ENCODE results near the gene COL13A1.

Gene COL13A1

DNA sequence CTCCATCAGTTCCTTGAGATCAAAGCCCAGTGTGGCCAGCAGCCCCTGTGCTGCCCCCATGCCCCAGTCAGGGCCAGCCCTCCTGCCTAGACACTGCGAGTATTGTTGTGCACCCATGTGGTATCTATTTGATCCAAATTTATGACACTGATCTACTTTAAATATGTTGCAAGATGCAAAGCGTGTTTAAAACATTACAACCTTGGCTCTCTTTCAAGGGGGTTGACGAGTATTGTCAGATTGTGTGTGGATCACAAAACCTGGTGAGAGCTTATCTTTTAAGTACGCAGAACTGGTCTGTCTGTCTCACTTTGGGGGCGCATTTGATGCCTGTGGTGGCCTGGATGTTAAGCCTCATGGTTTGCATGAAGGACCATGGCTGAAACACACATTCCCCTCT lies 108.9 kb downstream of the COL13A1 start:
- DNase-seq (ENCODE audit: low read depth), result no peak

DNA sequence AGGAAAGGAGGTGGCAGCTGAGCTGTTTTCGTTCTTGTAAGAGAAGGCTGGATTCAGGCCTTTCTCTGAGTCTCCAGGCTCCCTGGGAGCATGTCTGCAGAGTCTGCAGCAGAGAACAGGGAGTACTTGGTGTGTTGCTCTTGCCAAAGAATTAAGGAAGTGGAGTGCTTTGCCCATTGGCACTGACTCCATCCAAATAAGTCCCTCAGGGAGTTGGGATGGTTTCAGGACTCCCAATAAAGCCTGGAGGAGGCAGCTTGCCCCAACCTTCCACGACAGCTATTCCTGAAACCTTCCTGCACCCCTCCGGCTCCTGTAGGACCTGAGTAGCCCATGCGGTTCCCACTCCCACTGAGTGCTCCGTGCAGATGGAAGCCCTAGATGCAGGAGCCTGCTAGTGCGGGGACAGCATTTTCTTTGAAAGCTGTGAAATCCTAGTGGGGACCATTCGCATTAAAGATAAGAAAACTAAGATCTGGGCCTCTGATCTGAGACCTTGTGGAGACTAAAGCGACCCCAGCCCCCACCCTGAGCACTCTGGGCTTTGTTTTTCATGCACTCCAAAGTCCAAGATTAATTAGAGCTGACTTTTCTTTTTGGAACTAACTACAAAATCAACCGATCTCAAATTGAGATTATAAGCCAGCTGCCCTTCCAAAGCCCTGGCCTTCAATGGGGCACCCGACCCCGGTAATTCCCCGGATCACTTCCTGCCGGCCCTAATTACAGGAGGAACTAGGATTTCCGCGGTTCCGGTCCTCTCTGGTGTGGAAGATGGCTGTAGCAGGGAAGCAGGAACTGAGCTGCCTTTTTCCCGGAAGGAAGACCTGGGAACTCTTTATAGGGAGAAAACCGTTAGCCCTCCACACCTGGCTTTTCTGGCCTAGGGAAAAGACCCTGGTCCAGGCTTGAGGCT lies 110.2 kb downstream of the COL13A1 start:
- DNase-seq (ENCODE audit: low read depth), result no peak

DNA sequence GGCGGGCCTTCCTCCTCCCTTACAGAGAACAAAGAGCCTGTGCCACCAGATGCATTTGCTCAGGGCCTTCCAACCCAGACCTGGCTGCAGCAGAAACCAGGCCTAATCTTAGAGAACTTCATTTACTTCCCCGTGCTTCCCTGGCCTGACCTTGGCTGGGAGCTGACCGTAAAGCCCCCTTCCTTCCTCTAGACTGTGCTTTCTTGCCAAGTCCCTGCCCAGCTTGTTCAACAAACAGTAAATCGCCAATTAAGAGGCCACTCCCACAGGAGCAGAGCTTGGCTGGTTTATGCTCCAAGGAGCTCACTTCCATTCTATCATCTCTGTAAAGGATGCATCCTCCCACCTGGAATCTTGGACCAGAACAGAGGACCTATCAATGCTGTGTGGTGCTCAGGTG lies 110.9 kb downstream of the COL13A1 start:
- no peak for DNase-seq (ENCODE audit: low read depth)

DNA sequence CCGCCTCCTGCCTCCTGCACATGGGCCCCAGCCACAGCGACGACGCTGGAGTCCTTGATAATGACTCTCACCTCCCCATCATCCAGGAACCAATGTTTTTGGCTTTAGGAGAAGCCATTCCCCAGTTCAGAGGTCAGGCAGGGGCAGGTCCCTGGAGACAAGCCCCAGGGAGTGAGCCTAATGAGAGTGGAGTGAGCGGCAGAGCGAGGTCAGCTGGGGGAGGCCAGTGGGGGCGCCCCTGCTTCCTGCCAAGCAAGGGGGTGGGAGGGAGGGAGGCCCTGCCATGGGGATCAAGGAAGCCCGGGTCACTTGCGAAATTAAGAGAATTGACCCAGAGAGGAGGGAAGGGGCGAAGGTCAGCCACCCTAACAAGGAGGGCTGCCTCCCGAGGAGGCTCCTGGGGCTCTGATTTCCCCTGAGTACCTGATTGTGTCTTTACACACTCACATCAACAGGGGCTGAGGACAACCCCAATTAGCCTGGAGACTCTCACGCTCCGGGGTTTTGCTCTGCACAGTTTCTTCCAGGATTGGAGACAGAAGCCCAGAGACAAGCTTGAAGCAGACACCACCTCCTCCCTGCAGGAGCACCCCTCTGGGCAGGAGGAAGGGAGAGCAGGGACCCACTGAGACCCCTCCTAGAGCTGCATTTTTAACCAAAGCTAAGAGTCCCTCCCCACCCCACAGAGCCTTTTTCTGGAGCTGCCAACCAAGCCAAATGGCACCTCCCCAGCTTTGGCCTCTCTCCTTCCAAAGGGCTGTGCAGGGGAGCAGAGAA lies 112.1 kb downstream of the COL13A1 start:
- no peak for DNase-seq (ENCODE audit: low read depth)

DNA sequence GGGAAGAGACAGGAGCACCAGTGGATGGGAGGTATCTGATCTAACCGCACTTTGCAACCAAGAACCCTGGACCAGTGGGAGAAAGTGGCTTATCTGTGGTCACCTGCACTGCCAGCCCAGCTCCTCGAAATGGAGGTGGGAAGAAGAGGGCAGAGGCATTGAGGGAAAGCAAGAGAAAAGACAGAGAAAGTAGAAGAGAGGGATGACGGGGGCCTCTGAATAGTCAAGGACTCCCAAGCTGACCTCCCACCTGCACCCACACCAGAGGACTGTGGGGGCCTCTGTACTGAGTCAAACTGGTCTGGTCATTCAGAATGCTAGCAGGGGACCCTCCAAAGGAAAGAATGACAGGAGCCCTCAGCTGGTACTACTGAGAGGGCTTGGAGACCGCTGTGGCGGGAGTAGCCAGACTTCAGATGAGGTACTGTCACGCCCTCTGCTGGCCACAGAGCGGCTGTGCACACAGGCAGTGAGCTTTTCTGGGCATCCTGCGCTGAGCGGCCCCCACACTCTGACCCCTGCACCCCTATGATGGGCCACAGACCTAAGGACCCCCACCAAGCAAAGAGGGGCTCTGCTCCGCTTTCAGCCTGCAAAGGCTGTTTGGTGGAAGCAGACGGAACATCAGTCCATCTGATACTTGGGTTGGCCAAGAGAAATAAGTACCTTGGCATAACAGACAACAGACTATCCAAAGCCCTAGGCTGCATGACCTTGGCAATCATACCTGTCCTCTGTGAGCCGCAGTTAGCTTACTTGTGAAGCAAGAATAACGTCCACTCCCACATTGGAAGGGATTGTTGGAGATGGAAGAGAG lies 112.9 kb downstream of the COL13A1 start:
- DNase-seq (ENCODE audit: low read depth), result peak; percentile 30

DNA sequence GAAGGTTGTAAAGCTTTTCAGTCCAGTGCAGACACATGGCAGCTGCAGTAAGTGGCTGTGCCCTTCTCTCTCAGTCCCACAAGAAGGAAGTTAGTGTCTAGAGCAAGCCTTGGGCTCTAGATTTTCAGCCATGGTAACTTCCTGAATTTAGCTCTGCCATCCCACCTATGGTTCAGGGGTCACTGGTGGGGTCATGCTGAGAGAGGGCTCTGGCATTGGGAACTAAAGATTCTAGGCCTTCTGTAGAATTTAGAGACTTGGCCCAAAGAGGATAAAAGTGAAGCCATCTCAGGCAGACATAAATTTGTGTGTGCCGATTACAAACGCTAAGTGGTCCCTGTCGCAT lies 113.5 kb downstream of the COL13A1 start:
- no peak for DNase-seq (ENCODE audit: low read depth)

DNA sequence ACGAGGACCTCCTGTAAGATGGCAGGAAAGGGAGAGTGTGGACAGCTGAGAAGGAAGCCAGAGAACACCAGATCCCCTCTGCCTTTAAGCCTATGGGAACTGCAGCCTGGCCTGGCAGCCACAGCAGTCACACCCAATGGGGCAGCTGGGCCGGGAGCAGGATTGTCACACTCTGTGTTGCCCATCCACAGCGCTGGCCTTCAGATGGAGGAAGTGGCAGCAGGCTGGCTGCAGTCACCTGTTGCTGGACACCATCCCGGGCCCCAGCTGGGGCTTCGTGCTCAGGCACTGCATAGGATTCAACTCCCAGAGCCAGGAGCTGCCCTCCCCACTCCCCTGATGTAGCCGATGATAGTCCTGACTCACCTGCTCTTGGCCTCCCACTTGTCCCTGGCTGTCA lies 114.4 kb downstream of the COL13A1 start:
- DNase-seq (ENCODE audit: low read depth), result no peak

DNA sequence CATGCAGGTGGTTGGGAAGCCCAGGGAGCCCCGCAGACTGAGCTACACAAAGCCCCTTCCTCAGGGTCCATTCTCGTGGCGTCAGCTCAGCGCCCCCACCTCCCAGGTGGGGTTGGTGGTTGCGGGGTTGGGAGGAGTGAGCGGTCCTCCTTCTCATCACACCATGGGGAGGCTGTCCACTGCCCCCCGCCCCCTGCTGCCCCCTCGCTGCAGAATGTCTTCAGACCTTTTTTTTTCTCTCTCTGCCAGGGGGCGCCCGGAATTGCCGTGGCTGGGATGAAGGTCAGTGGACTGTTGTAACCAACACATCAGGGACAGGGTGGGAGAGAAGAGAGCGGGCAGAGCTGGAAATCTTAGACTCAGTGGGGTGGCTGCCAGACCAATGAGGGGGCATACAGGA lies 116.3 kb downstream of the COL13A1 start:
- no peak for DNase-seq (ENCODE audit: low read depth)

DNA sequence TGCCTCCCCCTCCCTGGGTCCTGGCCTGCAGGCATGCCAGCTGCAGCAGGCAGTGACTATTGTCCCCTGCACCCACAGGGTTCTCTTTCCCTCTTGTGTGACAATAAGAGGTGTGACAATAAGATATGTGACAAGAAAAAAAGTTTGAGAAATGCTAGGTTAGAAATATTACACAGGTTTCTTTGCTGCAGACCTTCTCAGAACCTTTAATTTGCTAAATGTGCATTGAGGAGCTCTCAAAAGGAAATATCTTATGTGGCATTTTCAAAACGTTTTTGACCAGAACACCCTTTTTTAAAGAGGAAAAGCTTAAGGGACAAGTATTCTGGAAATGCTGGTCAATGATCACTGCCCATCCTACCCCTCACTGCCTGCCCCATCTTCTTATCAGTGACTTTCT lies 117.5 kb downstream of the COL13A1 start:
- DNase-seq (ENCODE audit: low read depth), result no peak

DNA sequence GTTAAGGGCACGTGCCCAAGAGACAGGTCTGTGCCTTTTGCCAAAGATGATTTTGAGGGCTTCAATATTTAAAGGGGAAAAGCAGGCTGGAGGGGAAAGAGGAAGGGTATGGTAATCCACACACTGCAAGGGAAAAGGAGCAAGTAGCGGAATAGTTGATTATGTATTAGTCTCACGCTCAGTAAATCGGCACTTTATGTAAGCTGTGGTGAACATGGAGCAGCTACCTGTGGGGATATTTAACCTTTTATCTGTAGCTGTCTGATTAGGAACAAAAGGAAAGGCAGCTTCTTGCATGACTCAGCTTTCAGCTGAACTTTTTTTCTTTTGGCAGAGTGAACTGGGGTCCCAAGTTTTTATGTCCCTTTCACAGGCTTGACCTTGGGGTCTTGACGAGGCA lies 123.4 kb downstream of the COL13A1 start:
- no peak for DNase-seq (ENCODE audit: low read depth)

DNA sequence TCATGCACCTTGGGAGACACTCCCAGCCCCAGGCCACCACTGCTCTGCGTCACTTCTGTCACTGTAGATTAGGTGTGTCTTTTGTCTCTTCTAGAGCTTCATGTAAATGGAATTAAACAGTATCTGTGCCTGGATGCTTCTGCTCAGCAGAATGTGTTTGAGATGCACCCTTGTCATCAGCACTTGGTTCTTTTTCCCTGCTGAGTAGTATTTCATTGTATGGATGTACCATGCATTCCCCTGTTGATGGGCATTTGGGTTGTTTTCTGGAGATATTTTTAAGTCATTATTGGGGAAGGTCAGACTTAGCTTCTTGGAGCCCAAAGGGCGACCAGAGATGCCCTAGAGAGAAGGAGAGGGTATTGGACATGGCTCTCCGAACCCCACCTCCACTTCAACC lies 126.6 kb downstream of the COL13A1 start:
- no peak for DNase-seq (ENCODE audit: low read depth)

DNA sequence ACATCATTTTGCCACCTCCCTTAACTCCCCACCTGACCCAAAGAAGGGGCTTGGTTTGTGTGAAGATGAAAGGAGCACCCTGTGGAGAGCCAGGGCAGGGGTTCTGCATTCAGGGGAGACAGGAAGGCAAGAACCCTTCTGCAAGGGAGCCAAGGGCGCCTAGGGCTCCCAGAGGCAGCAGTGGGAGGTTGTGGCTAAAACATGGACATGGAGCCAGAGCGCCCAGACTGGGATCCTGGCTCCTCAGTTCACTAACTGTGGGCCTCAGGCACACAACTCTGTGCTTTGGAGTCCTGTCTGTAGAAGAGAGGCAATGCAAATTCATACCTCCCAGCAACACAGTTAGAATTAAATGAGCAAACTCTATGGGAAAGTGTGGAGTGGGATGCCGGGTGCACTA lies 127.9 kb downstream of the COL13A1 start:
- no peak for DNase-seq (ENCODE audit: low read depth)

DNA sequence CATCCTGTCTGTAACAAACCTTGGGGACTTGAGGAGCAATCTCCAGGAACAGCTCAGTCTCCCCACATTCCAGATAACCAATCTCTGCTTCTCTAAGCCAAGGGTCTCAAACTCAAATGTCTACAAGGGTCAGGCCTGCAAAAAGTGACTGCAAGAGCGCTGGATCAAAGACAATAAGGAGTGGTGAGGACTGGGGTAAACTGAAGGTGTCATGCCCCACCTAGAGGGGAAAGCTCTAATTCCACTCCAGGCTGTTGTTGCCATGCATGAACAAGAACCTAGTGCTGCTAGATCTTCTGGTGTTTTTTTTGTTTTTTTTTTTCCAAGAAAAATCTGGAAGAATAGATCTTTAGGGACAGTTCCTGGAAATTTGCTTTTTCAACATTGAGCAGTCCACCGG lies 133.1 kb downstream of the COL13A1 start:
- no peak for DNase-seq (ENCODE audit: low read depth)

DNA sequence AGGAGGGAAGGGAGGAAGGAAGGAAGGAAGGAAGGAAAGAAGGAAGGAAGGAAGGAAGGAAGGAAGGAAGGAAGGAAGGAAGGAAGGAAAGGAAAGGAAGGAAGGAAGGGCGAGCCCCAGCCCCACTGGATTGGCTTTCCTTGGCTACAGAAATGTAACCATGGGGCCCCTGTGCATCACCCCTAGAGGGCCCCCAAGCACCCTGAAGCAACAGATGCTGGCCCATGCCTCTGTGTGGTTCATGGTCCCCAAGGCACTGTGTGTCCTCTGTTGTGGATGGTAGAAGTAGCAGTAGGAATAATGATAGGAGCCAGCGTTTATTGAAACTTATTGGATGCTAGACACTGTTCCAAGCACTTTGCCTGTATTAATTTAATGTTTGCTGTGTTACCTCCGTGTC lies 134.4 kb downstream of the COL13A1 start:
- no peak for DNase-seq (ENCODE audit: low read depth)

DNA sequence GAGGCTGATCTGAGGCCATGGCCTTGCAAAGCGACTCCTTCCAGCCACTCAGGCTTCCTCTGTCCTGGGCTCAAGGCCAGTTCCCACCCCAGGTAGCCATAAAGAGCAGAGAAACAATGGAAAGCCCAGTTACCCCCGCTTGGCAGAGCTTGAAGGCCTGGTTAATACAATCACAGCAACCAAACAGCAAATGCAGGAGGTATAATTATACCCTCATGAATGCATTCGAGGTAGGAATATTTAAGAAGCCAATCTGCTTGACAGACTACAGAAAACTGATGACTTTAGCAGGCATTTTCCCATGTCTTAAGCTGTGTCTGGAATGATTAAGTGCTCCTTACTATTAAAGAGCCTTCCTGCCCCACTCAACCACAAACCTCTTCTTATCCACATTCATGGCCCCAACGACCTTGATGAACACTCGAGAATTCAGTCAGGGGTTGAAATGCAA lies 136.9 kb downstream of the COL13A1 start:
- no peak for DNase-seq (ENCODE audit: low read depth)

DNA sequence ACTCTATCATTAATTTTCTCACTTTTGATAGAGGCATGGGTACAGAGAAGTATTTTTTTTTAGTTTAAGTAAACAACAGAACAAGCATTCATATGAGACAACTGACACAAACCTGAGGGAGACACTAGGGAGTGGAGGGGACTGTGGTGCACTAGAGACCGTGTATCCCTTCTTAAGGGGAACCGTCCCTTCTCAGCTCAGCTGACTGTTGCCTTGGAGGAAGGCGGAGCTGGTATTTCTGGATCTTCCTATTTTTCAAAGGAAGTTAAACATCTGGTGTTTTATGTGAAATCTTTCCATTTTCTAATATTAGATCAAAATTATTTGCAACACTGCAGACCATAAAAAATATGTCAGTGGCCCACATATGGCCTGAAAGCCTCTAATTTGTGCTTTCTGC lies 137.4 kb downstream of the COL13A1 start:
- DNase-seq (ENCODE audit: low read depth), result no peak

DNA sequence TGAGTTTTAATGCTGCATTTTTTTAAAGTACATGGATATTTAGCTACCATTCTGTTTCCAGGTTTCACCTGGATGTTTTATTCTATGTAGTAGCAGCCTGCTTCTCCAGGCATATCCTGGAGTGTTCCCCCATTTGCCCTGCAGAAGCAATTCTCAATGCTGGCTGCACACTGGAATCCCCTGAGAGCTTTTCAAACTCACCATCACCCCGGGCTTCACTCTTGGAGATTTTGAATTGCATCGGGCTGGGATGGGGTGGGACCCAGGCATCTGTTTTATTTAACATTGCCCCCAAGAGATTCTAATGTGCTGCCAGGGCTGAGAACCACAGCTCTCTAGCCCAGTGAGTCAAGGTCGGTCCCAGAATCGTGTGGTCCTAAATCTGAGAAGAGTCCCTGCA lies 137.8 kb downstream of the COL13A1 start:
- DNase-seq (ENCODE audit: low read depth), result no peak

DNA sequence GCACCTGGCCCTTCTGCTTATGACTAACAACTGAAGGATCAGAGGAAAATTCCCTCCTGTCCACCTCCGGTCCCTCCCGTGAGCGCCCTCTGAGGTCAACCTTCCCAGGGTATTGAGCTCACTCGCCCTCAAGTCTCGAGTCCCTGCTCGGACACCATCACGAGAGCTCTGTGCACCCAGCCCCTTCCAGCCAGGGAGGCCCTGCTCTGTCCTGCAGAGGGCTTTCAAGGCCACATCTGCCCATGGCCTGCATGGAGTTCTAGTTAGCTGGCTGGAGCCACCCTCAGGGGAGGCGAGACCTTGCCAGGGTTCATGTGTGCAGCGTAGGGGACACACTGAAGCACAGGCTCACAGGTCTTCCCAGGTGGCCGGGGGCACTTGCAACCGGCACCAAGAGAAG lies 140.0 kb downstream of the COL13A1 start:
- DNase-seq (ENCODE audit: low read depth), result no peak

DNA sequence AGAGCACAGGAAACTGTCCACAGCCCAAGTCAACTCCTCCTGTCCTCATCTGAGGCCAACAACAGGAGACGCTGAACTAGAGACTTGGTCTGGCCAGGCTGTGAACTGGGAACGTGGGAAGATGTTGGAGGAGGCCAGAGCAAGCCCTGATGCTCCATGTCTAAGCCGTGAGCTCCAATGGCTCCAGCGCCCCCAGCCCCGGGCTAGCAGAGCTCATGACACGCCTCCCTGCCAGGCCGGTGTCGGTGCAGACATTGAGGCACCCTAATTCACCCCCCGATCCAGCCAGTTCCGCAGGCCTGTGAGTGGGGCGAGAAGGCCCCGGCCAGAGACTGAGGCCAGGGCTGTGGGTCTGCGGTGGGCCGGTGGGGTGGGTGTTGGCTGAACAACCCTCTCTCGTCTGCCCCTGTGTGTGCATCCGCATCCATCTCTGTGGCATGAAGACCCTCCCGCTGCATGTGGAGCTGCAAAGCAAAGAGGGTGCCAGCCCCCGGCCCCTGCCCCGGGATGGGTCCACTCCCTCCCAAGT lies 141.7 kb downstream of the COL13A1 start:
- no peak for DNase-seq (ENCODE audit: low read depth)

DNA sequence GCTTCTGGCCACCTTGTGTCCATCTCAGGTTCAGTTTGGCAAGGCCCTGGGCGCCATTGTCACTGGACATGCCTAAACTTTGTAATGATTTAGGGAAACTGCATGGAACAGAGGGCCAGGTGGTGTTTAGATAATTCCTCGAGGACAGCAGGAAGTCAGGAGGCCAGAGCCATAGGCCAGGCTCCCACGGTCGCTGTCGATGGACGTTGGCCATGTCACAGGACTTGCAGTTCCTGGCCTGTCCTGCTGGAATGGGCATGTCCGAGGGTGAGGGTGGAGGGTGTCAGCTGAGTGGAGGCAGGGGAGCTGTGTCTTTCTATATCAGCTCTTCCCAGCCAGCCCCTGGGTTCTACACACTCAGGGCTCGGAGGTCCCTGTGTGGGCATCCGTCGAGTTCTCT lies 143.1 kb downstream of the COL13A1 start:
- DNase-seq (ENCODE audit: low read depth), result no peak

DNA sequence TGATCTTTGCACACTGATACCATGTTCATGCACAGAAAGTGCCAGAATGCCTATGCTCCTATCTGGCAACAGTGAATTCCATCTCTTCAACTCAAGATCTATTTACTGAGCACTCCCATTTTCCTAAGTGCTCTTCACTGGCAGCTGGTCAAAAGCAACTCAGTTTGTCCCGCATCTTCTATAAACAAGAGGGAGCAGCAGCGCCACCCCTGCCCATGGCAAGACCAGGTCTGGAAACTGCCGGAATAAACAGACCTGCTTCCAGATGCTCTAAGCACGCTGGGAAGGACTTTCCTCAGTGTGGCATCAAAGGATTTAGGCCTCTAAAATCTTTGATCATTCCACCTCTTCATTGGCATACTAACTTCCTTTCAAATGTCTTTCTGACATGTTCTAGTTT lies 146.6 kb downstream of the COL13A1 start:
- no peak for DNase-seq (ENCODE audit: low read depth)

DNA sequence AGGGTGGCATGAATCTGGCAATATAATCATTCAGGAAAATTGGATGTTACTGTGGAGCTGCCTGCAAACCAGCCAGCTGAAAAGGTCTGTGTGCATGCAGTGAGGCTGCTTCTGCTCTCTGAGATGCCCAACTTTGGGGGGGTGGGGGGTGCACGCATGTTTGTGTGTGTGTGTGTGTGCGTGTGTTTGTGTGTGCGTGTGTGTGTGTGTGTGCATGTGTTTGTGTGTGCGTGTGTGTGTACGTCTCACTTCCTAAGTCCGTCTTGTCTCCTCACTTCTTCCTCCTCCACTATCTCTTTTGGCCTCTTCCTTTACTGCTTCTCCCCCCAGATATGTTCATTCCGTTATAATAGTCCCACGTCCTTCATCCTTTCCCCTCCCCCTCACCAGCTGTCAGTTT lies 148.1 kb downstream of the COL13A1 start:
- DNase-seq (ENCODE audit: low read depth), result no peak

Measured in stimulated activated CD8-positive, alpha-beta memory T cell treated with anti-CD3 and anti-CD28 coated beads, Interleukin-4, amount 100 ng/mL, for 24 hours (primary cell).